Transverse colon (tissue), 4 donors: ENCODE measurements around the gene COMMD3. TPM values are rescaled to one million over a fixed set of nuclear protein-coding genes. Genes with fewer than 3 reads are reported as not detected.

Experiments
- DNase-seq: peaks from one replicate; pipeline ENCODE4 v3.0.0-alpha.2; 2019
- H3K27ac ChIP-seq, 4 donors: fragments of 200-600 bp; sonication (generic); 2 replicates each; pipeline ENCODE4 v1.5.1; 2016 to 2018; ENCODE audit warnings: inconsistent platforms in 4 of 4
- H3K27me3 ChIP-seq: fragments of 200-600 bp; sonication (generic); 2 replicates; pipeline ENCODE4 v1.5.1; 2017; ENCODE audit warnings: inconsistent platforms
- H3K36me3 ChIP-seq, 4 donors: fragments of 200-600 bp; sonication (generic); 2 replicates each; pipeline ENCODE4 v1.5.1; 2017 to 2019; ENCODE audit warnings: inconsistent platforms in 4 of 4
- H3K4me1 ChIP-seq, 4 donors: fragments of 200-600 bp; sonication (generic); 2 replicates each; pipeline ENCODE4 v1.5.1; 2017 to 2020; ENCODE audit warnings: inconsistent platforms in 4 of 4
- H3K4me3 ChIP-seq, 4 donors: fragments of 200-600 bp; sonication (generic); 1 replicate in 1 of 4; 2 replicates in 3 of 4; pipeline versions ENCODE4 v1.5.1 to v1.6.1; 2017 to 2019; ENCODE audit warnings: inconsistent platforms in 4 of 4
- H3K9me3 ChIP-seq, 2 donors: fragments of 200-600 bp; sonication (generic); 2 replicates each; pipeline ENCODE4 v1.5.1; 2017 to 2019; ENCODE audit warnings: inconsistent platforms in 2 of 2
- CTCF ChIP-seq, 5 experiments: fragments of 200-600 bp in 3 of 5; fragments of 450-650 bp in 2 of 5; sonication (generic) in 3 of 5; IDR thresholded peaks; 1 replicate in 2 of 5; 2 replicates in 3 of 5; pipeline ENCODE4 v1.5.1; 2016 to 2017; ENCODE audit warnings: antibody characterized with exemption in 5 of 5, inconsistent platforms in 3 of 5, mild to moderate bottlenecking in 2 of 5, moderate library complexity in 1 of 5
- EP300 ChIP-seq: sonication (generic); formaldehyde crosslinking; IDR thresholded peaks from one replicate; pipeline ENCODE4 v1.6.1; 2017; ENCODE audit warnings: antibody characterized with exemption, low read depth
- POLR2A ChIP-seq: fragments of 450-650 bp; IDR thresholded peaks from one replicate; pipeline ENCODE4 v1.6.1; 2016; ENCODE audit warnings: antibody characterized with exemption, mild to moderate bottlenecking, moderate library complexity
- POLR2AphosphoS5 ChIP-seq, 3 donors: sonication (generic); formaldehyde crosslinking; IDR thresholded peaks; one replicate each; pipeline ENCODE4 v1.6.1; 2016; ENCODE audit warnings: antibody characterized with exemption in 3 of 3
- WGBS, 2 donors: methylation state at CpG; one replicate each; pipeline ENCODE4 v1.1.5; 2018; ENCODE audit warnings: low coverage in 1 of 2; 5-methylcytosine and 5-hydroxymethylcytosine counted together
- in situ Hi-C, 4 donors: fragments of 200-750 bp; cut with MboI; loops; one replicate each; pipeline versions ENCODE4 v1.15.0 to v1.15.1; 2017; ENCODE audit warnings: low sequenced_read_pairs in 3 of 4, low pct_ligation_motif_present in 1 of 4, low pct_unique_long_range_greater_than_20kb in 1 of 4
- intact Hi-C: fragments of 100-400 bp; cut with DNase I; formaldehyde crosslinking; loops from one replicate; pipeline ENCODE4 v1.15.1; 2023; ENCODE audit warnings: low total_unique reads
- total RNA-seq, 4 donors: library from RNA; depleted of rRNA; stranded (reverse); fragments of >200 nt; gene quantifications; one replicate each; pipeline ENCODE4 v1.1.0, GENCODE V29; 2016

Gene COMMD3
- total RNA-seq, 4 donors from 2014 or later, result 3.0 to 35.1 (median 18.3) TPM

DNA sequence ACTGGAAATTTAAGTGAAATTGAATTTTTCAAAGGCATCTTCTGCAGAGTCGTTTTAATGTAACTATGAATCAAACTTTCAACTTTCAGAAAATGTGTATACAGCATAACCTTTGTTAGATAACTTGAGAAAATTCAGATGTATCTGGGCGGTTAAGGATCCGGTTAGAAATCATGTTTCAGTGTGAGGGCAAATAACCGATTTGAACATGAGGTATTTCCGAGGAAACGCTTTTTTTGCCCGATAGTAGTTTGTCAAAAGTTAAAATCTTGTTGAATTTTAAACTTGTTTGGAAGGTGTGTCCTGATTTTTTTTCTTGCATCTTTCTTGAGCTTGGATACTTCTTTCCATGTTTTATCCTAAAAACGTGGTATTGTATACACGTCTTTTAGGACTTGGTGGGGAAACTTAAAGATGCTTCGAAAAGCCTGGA lies 3.4 kb downstream of the COMMD3 start:
- WGBS, 2 donors, result 81 to 82% methylated on average over 10 of the region's 10 CpGs
- no peak for DNase-seq
- no peak for TF ChIP-seq CTCF (IDR thresholded peaks at IDR 0.05)
- no peaks in the 10 kb centered on the region for H3K9me3 ChIP-seq
- intact Hi-C loops, result no loop called here
- H3K36me3 ChIP-seq, result no peaks in the 10 kb centered on the region
- H3K27me3 ChIP-seq, result peaks cover 27% of the 10 kb centered on the region
- in situ Hi-C loops, result loop anchor here in 2 of 4 donors (10.0 to 25.0 kb wide), 4 partner anchors 75 to 807 kb away; partner anchors contain the start of gene DNAJC1 (in 2 of the 2)
- H3K4me3 ChIP-seq, result peak overlapping the region in 1 of 4 donors; percentile 59
- peak overlapping the region; percentile 85 to 95 (median 92) for H3K27ac ChIP-seq
- H3K4me1 ChIP-seq, result peaks cover 8 to 61% (median 22%) of the 10 kb centered on the region in 4 donors

DNA sequence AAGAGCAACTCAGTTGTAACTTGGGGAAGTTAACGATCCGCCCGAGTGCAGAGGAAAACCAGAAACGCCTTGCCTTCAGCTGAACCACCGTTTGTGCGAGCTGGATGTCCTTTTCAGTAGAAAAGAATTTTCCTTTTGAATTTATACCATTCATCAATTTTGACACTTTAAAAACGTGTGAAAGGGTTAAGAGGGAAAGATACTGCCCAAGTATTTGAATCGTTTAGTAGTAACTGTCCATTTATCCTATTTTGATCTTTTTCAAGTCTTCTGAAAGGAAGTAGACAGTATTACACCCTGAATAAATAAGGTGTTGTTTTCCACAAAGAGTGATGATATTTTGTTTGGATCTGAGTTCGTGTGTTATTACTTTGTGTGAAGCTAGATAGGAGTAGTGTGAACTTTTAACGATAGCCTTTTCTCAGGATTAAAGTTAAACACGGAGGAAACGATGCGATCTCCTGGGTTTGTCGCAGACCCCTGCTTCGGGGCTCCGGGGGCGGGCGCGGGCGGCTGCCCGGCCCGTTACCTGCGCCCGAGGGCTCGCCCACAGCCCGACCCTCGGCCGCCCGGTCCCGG lies 3.9 kb downstream of the COMMD3 start:
- peaks cover 11 to 66% (median 27%) of the 10 kb centered on the region in 4 donors for H3K4me1 ChIP-seq
- peak overlapping the region; percentile 22 to 89 (median 73) for H3K4me3 ChIP-seq
- no peaks in the 10 kb centered on the region for H3K36me3 ChIP-seq
- 7 to 22% methylated on average over 10 to 30 of the region's 30 CpGs for WGBS, 2 donors
- TF ChIP-seq CTCF (IDR thresholded peaks at IDR 0.05) (peak in 2 of 5 experiments; percentile 20 to 31), EP300 (no peak), POLR2A (no peak), POLR2AphosphoS5 (IDR thresholded peaks at IDR 0.05) (no peak)
- H3K27ac ChIP-seq, result peak overlapping the region; percentile 85 to 95 (median 92)
- no peaks in the 10 kb centered on the region for H3K9me3 ChIP-seq
- peaks cover 31% of the 10 kb centered on the region for H3K27me3 ChIP-seq
- in situ Hi-C loops (loop anchor here in 3 of 4 donors (10.0 to 25.0 kb wide), 4 partner anchors 75 to 808 kb away; partner anchors contain the start of gene DNAJC1 (in 3 of the 3)), intact Hi-C loops (loop anchor here (2.0 to 5.0 kb wide), 2 partner anchors 318 to 795 kb away; partner anchors contain the start of genes DNAJC1 and SKIDA1)
- no peak for DNase-seq

GRCh38 chr10:22320591-22321155 lies 4.5 kb downstream of the COMMD3 start, which contains the start of gene BMI1:
Gene BMI1, plus strand, starts transcription at chr10:22321099. Its CDS starts 5,351 bp downstream, at chr10:22326450.
- peak; percentile 80 for DNase-seq
- in situ Hi-C loops, result loop anchor here in 2 of 4 donors (10.0 to 25.0 kb wide), 3 partner anchors 308 to 808 kb away; partner anchors contain the start of gene DNAJC1 (in 2 of the 2)
- Histone ChIP-seq H3K4me3 (peak within 1 kb of the TSS; percentile 84 to 96 (median 88)), H3K27ac (peak within 1 kb of the TSS; percentile 90 to 95 (median 94)), H3K9me3 (no peaks in the 10 kb centered on the region), H3K27me3 (peaks cover 31% of the 10 kb centered on the region), H3K4me1 (peaks cover 11 to 62% (median 24%) of the 10 kb centered on the region in 4 donors), H3K36me3 (no peaks in the 10 kb centered on the region)
- intact Hi-C loops, result loop anchor here (2.0 to 5.0 kb wide), 2 partner anchors 318 to 796 kb away; partner anchors contain the start of genes DNAJC1 and SKIDA1
- WGBS, 2 donors, result 2% methylated on average over 38 of the region's 85 CpGs; no CpG with 5 or more reads in 1 of the 2 donors
- no peak for TF ChIP-seq EP300
- TF ChIP-seq POLR2AphosphoS5 (IDR thresholded peaks at IDR 0.05), result peak in 1 of 3 donors; percentile 32

DNA sequence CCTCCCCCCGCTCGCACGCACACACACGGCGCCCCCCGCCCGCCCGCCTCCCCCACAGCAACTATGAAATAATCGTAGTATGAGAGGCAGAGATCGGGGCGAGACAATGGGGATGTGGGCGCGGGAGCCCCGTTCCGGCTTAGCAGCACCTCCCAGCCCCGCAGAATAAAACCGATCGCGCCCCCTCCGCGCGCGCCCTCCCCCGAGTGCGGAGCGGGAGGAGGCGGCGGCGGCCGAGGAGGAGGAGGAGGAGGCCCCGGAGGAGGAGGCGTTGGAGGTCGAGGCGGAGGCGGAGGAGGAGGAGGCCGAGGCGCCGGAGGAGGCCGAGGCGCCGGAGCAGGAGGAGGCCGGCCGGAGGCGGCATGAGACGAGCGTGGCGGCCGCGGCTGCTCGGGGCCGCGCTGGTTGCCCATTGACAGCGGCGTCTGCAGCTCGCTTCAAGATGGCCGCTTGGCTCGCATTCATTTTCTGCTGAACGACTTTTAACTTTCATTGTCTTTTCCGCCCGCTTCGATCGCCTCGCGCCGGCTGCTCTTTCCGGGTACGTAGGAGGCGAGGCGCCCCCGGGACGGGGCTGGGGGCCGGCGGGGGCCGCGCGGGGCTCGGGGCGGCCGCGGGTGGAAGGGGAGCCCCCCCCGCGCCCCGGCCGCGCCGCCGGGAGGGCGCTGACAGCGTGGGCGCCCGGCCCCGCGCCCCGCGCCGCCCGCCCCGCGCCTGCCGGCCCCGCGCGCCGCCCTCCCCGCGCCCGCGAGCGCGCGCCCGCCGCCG lies 5.2 kb downstream of the COMMD3 start:
- intact Hi-C loops, result loop anchor here (2.0 to 5.0 kb wide), 2 partner anchors 319 to 797 kb away; partner anchors contain the start of genes DNAJC1 and SKIDA1

More for the DNA sequence above, 5.2 kb downstream of the COMMD3 start:
- in situ Hi-C loops, result loop anchor here in 2 of 4 donors (10.0 to 25.0 kb wide), 3 partner anchors 309 to 809 kb away; partner anchors contain the start of gene DNAJC1 (in 2 of the 2)
- WGBS, 2 donors, result 1% methylated on average over 71 of the region's 114 CpGs; no CpG with 5 or more reads in 1 of the 2 donors
- DNase-seq, result peak; percentile 61
- Histone ChIP-seq H3K36me3 (no peaks in the 10 kb centered on the region), H3K4me1 (peaks cover 15 to 68% (median 28%) of the 10 kb centered on the region in 4 donors), H3K9me3 (no peaks in the 10 kb centered on the region), H3K27ac (peak overlapping the region; percentile 90 to 95 (median 94)), H3K27me3 (peaks cover 31% of the 10 kb centered on the region), H3K4me3 (peak overlapping the region; percentile 84 to 96 (median 88))
- TF ChIP-seq POLR2A (peak; percentile 55), CTCF (IDR thresholded peaks at IDR 0.05) (no peak), POLR2AphosphoS5 (IDR thresholded peaks at IDR 0.05) (peak in 2 of 3 donors; percentile 48 to 64), EP300 (no peak)
